MCF 10A (cell line): ENCODE data around the gene GAS7. TPM values are rescaled to one million over a fixed set of nuclear protein-coding genes. Genes with fewer than 3 reads are reported as not detected.

Experiments used
- BruUV-seq: library from RNA; stranded (reverse); fragments of 400-500 nt; replicated peaks from 2 replicates; lab custom pipeline; 2021; lab: Mats Ljungman, UMichigan
- CTCF ChIA-PET: fragments of 300-600 bp; sonication (Branson Sonifier 250); formaldehyde crosslinking; extraction: SDS; loops from one replicate; lab custom pipeline; 2021; ENCODE audit warnings: antibody characterized with exemption, inconsistent platforms; lab: Yijun Ruan, JAX
- POLR2A ChIA-PET: fragments of 300-600, 350-650 bp; sonication (Branson Sonifier 250); formaldehyde crosslinking; extraction: SDS; loops from one replicate; lab custom pipeline; 2020; ENCODE audit warnings: antibody characterized with exemption, inconsistent platforms; lab: Yijun Ruan, JAX
- DNase-seq: peaks from one replicate; pipeline ENCODE4 v3.0.0-alpha.2; 2018; ENCODE audit not compliant: unreplicated experiment
- H3K27ac Mint-ChIP-seq: one replicate; pipeline ENCODE4 v1.8.0; 2022; ENCODE audit warnings: mild to moderate bottlenecking, low read depth, mixed read lengths; ENCODE audit not compliant: unreplicated experiment
- H3K27me3 Mint-ChIP-seq: one replicate; pipeline ENCODE4 v1.8.0; 2022; ENCODE audit warnings: mixed read lengths; ENCODE audit not compliant: insufficient read depth, unreplicated experiment
- H3K36me3 Mint-ChIP-seq: one replicate; pipeline ENCODE4 v1.8.0; 2022; ENCODE audit warnings: mild to moderate bottlenecking, moderate library complexity, mixed read lengths; ENCODE audit not compliant: insufficient read depth, unreplicated experiment
- H3K4me1 Mint-ChIP-seq: one replicate; pipeline ENCODE4 v1.8.0; 2022; ENCODE audit warnings: mixed read lengths; ENCODE audit not compliant: insufficient read depth, unreplicated experiment
- H3K4me3 Mint-ChIP-seq: one replicate; pipeline ENCODE4 v1.8.0; 2022; ENCODE audit warnings: mild to moderate bottlenecking, moderate library complexity, mixed read lengths; ENCODE audit not compliant: unreplicated experiment
- H3K9me3 Mint-ChIP-seq: one replicate; pipeline ENCODE4 v1.8.0; 2022; ENCODE audit warnings: mixed read lengths; ENCODE audit not compliant: unreplicated experiment
- intact Hi-C: fragments of 100-400 bp; cut with micrococcal nuclease; formaldehyde crosslinking; loops from 2 replicates; pipeline ENCODE4 v1.14.1; 2022
- total RNA-seq: library from RNA; stranded (reverse); gene quantifications from 2 replicates; pipeline ENCODE4 v1.2.3, GENCODE V29; 2022
- TF ChIP-seq, protein P1 (sequence below): fragments of 200-600 bp; IDR thresholded peaks from one replicate; pipeline ENCODE4 v1.8.0; 2022; ENCODE audit warnings: antibody characterized with exemption, mild to moderate bottlenecking; ENCODE audit not compliant: unreplicated experiment

The GAS7 gene
- total RNA-seq, 1 experiment from 2014 or later = not detected

DNA sequence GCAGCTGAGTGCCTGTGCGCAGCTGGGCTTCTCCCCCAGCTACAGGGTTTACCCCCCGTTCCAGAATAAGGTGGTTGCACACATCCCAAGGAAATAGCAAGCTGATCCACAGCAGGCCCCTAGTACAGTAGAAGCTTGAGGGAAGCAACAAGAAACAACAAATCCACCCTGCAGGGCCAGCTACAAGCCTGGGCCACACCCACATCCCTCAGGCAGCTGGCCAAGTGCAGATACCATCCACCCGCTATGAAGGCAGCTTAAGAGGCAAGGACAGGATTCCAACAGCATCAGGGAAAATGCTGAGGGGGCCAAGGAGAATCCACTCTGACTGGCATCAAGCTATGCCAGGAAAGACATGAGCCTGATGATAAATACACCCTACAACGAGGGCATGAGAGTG, 226.4 kb downstream of the GAS7 start:
- Mint-ChIP-seq H3K27ac (no peak overlapping the region), H3K4me1 (peaks cover 5% of the 10 kb centered on the region), H3K36me3 (no peaks in the 10 kb centered on the region), H3K27me3 (no peaks in the 10 kb centered on the region), H3K9me3 (peaks cover 3% of the 10 kb centered on the region), H3K4me3 (no peak overlapping the region)
- BruUV-seq = no TSS peak
- TF ChIP-seq, protein P1, sequence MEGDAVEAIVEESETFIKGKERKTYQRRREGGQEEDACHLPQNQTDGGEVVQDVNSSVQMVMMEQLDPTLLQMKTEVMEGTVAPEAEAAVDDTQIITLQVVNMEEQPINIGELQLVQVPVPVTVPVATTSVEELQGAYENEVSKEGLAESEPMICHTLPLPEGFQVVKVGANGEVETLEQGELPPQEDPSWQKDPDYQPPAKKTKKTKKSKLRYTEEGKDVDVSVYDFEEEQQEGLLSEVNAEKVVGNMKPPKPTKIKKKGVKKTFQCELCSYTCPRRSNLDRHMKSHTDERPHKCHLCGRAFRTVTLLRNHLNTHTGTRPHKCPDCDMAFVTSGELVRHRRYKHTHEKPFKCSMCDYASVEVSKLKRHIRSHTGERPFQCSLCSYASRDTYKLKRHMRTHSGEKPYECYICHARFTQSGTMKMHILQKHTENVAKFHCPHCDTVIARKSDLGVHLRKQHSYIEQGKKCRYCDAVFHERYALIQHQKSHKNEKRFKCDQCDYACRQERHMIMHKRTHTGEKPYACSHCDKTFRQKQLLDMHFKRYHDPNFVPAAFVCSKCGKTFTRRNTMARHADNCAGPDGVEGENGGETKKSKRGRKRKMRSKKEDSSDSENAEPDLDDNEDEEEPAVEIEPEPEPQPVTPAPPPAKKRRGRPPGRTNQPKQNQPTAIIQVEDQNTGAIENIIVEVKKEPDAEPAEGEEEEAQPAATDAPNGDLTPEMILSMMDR = no peak
- POLR2A ChIA-PET = interaction anchor here (0.8 kb wide), 1 partner anchor 23 kb away, joined by 3 read pairs; no protein-coding TSS in a partner anchor
- DNase-seq = peak; percentile 43
- CTCF ChIA-PET = interaction anchor here (0.7 to 0.8 kb wide), 2 partner anchors 10 to 43 kb away, joined by 3 read pairs; no protein-coding TSS in a partner anchor
- intact Hi-C loops = no loop called here

DNA sequence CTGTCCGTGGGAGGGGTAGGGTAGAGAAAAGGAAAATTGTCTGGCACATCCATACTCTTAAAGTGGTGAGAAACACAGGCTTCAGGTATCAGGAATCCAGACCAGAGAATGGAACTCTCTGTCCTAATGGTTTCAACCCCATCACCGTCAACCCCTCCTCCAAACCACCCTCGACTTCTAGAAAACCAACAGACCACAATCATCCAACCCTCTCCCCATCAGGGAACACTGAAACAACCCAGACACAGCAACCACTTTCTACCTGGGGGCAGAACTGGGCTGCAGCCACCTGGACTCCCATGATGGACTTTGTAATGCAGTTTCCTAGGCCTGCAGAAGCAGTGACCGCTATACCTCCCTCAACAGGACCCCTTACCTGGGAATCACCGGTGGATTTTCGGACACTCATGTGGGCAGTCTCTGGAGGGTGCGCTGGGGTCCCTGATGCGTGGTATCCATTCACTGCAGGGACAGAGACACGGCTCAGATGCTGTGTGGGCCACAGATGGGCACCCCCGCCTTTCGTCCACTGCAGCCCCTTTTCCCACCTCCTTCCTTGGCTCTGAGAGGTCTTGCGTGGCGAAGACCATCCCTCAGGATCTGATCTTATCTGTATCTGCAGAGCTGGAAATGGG, 229.0 kb downstream of the GAS7 start:
- H3K36me3 Mint-ChIP-seq = no peaks in the 10 kb centered on the region
- H3K9me3 Mint-ChIP-seq = peaks cover 6% of the 10 kb centered on the region
- TF ChIP-seq, protein P1 = no peak
- no peak overlapping the region for H3K27ac Mint-ChIP-seq
- no TSS peak for BruUV-seq
- no peak for DNase-seq
- no peak overlapping the region for H3K4me3 Mint-ChIP-seq
- H3K27me3 Mint-ChIP-seq = no peaks in the 10 kb centered on the region
- ChIA-PET POLR2A (no interaction called here), CTCF (interaction anchor here (1.0 kb wide), 1 partner anchor 16 kb away, joined by 3 read pairs; no protein-coding TSS in a partner anchor)
- peaks cover 5% of the 10 kb centered on the region for H3K4me1 Mint-ChIP-seq
- intact Hi-C loops = no loop called here

DNA sequence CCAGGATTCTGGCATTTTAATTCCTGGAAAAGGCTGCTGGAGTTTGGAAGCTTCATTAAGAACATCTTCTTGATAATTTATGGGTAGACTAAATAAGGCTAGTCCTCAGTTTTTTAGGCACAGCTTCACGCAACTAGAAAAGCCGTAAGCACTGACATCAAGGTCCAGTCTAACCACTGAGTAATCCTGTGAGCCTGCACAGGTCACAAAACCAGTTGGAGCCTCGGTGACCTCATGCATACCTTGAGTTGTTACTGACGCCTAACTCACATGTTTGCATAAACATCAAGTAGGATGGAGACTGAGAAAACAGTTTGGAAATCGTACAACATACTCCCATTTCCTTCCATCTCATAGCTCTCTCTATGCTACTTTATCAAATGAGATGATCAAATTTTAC, 229.5 kb downstream of the GAS7 start:
- TF ChIP-seq, protein P1 = no peak
- Mint-ChIP-seq H3K9me3 (peaks cover 6% of the 10 kb centered on the region), H3K27me3 (no peaks in the 10 kb centered on the region), H3K4me3 (no peak overlapping the region), H3K27ac (no peak overlapping the region), H3K4me1 (peaks cover 5% of the 10 kb centered on the region), H3K36me3 (no peaks in the 10 kb centered on the region)
- no peak for DNase-seq
- intact Hi-C loops = no loop called here
- BruUV-seq = no TSS peak
- ChIA-PET POLR2A (no interaction called here), CTCF (interaction anchor here (1.0 to 1.3 kb wide), 2 partner anchors 16 to 359 kb away, joined by 3 to 5 read pairs; no protein-coding TSS in a partner anchor)

DNA sequence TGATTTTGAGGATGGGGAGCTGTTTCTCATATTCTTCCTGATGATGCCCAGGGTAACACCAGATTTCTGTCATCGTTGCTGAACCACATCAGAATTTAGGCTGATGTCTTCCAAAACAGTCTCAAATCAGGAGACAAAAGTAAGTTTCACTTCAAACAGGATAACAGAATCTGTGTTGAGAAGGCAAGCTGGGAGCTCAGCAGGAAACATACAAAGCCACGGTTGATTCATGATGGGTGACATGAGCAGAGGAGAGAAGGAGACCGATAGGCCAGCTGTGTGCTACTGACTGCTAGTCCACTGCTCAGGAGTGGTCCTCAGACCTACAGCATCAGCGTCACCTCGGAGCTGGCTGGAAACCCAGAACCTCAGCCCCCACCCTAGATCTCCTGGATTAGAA, 230.4 kb downstream of the GAS7 start:
- H3K27ac Mint-ChIP-seq = no peak overlapping the region
- H3K36me3 Mint-ChIP-seq = no peaks in the 10 kb centered on the region
- H3K9me3 Mint-ChIP-seq = peaks cover 6% of the 10 kb centered on the region
- no peak overlapping the region for H3K4me3 Mint-ChIP-seq
- intact Hi-C loops = no loop called here
- peaks cover 5% of the 10 kb centered on the region for H3K4me1 Mint-ChIP-seq
- BruUV-seq = no TSS peak
- POLR2A ChIA-PET = no interaction called here
- H3K27me3 Mint-ChIP-seq = peaks cover 6% of the 10 kb centered on the region
- TF ChIP-seq, protein P1 = no peak
- CTCF ChIA-PET = interaction anchor here (0.6 to 1.4 kb wide), 5 partner anchors 217 to 360 kb away, joined by 3 to 5 read pairs (median 3); no protein-coding TSS in a partner anchor
- DNase-seq = no peak
